ENCODE data around the gene NUP98. TPM values are rescaled to one million over a fixed set of nuclear protein-coding genes. Genes with fewer than 3 reads are reported as not detected.

The NUP98 gene
- total RNA-seq, 1 experiment from 2014 or later, result 98.4 TPM

GRCh38 chr11:3822312-3822711 is 25.0 kb upstream of the NUP98 start:
- no peak for ATAC-seq
- Histone ChIP-seq H3K4me3 (replicated peaks in 1 of 2; ENCODE audit: low read depth in 1 of 2, low read length in 2 of 2) (no peak overlapping the region), H3K4me1 (ENCODE audit: control insufficient read depth in 1 of 2, insufficient read depth in 2 of 2, low read length in 2 of 2) (peaks cover 0 to 5% of the 10 kb centered on the region in 2 experiments; a peak in 1 of 4 replicates), H3K9me2 (ENCODE audit: insufficient read depth) (no peaks in the 10 kb centered on the region), H3K79me2 (ENCODE audit: insufficient read depth, low read length) (no peaks in the 10 kb centered on the region), H3K4me2 (ENCODE audit: low read length) (no peak overlapping the region), H2AFZ (ENCODE audit: low read depth, low read length, poor library complexity, severe bottlenecking) (no peak overlapping the region), H4K20me1 (ENCODE audit: insufficient read depth) (no peaks in the 10 kb centered on the region), H3K9ac (ENCODE audit: low read length) (no peak overlapping the region), H3K9me3 (ENCODE audit: control insufficient read depth in 1 of 2, insufficient read depth in 1 of 2, low read depth in 1 of 2, low read length in 2 of 2) (no peaks in the 10 kb centered on the region), H3K27me3 (ENCODE audit: insufficient read depth, low read length) (no peaks in the 10 kb centered on the region), H3K27ac (ENCODE audit: low read depth, low read length) (no peak overlapping the region), H3K36me3 (ENCODE audit: control insufficient read depth in 1 of 2, insufficient read depth in 2 of 2, low read length in 2 of 2) (peaks cover 9 to 10% of the 10 kb centered on the region in 2 experiments; a peak in 2 of 4 replicates)
- no peak for TF ChIP-seq MAX (IDR thresholded peaks at IDR 0.05)
- no peak for TF ChIP-seq ZNF274 (IDR thresholded peaks at IDR 0.05; ENCODE audit: low read depth, low read length)
- no peak for TF ChIP-seq EZH2 (IDR thresholded peaks at IDR 0.05)
- TF ChIP-seq REST (IDR thresholded peaks at IDR 0.05; ENCODE audit: low read depth), result no peak
- no peak for TF ChIP-seq POLR2AphosphoS5 (IDR thresholded peaks at IDR 0.05; ENCODE audit: low read depth, low read length)
- no peak for TF ChIP-seq ATF3 (IDR thresholded peaks at IDR 0.05)
- no peak for TF ChIP-seq POLR2A (IDR thresholded peaks at IDR 0.05; ENCODE audit: borderline replicate concordance, extremely low read depth, insufficient read depth, insufficient read length)
- TF ChIP-seq YY1 (IDR thresholded peaks at IDR 0.05; ENCODE audit: extremely low read depth, insufficient replicate concordance, low read depth, low read length), result no peak
- no peak for TF ChIP-seq CTCF (IDR thresholded peaks at IDR 0.05 in 2 of 3, conservative IDR thresholded peaks at IDR 0.05 in 1 of 3; ENCODE audit: borderline replicate concordance in 1 of 3, insufficient read depth in 1 of 3, low read depth in 2 of 3, low read length in 2 of 3)
- CTCF ChIA-PET, result interaction anchor here (1.4 to 4.1 kb wide), 2 partner anchors 10 to 14 kb away, joined by 4 to 16 read pairs; partner anchors contain the start of gene PGAP2
- POLR2A ChIA-PET, result no interaction called here
- BruUV-seq (replicated peaks), result no TSS peak
- intact Hi-C loops (cut with micrococcal nuclease), result no loop called here
- RAD21 ChIA-PET (ENCODE audit: low non-redundant PET in 1 of 2, low total read pairs in 2 of 2, uncharacterized antibody in 2 of 2, unreplicated experiment in 2 of 2), result no interaction called here
- no peak for DNase-seq (ENCODE audit: low read depth, low spot score)

All from HCT116 (cell line).